ENCODE data around the gene C9orf57. TPM values are rescaled to one million over a fixed set of nuclear protein-coding genes. Genes with fewer than 3 reads are reported as not detected.

Gene C9orf57
- total and polyA plus RNA-seq, 9 of the 15 experiments (the other 6 are each of a cell fraction or from before 2014, with no cell fraction given), result not detected

DNA sequence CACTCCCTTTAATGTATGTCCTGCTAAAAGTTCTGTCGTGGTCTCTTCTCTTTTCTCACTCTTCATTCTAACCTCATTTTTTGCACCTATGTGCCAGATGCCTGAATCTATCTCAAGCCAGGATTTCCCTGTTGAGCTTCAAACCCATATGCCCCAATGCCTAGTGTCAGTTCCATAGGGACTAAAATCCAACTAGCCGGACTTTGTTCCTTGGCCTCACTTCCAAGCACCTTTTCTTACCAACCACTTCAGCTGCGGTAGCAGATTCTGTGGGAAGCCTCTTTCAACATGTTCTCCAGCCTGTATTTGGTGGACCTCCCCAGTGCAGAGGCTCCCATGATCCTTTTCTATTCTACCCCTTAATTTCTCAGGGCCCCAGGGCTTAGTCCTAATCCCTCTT is 17.5 kb downstream of the C9orf57 start (continued):
- TF ChIP-seq, protein P1, sequence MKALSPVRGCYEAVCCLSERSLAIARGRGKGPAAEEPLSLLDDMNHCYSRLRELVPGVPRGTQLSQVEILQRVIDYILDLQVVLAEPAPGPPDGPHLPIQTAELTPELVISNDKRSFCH (CRISPR knock-in tag; IDR thresholded peaks at IDR 0.05), result no peak
- TF ChIP-seq, protein P1 (tag; IDR thresholded peaks at IDR 0.05), result no peak
- TF ChIP-seq, protein P2, sequence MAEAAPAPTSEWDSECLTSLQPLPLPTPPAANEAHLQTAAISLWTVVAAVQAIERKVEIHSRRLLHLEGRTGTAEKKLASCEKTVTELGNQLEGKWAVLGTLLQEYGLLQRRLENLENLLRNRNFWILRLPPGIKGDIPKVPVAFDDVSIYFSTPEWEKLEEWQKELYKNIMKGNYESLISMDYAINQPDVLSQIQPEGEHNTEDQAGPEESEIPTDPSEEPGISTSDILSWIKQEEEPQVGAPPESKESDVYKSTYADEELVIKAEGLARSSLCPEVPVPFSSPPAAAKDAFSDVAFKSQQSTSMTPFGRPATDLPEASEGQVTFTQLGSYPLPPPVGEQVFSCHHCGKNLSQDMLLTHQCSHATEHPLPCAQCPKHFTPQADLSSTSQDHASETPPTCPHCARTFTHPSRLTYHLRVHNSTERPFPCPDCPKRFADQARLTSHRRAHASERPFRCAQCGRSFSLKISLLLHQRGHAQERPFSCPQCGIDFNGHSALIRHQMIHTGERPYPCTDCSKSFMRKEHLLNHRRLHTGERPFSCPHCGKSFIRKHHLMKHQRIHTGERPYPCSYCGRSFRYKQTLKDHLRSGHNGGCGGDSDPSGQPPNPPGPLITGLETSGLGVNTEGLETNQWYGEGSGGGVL (CRISPR knock-in tag; IDR thresholded peaks at IDR 0.05), result no peak
- TF ChIP-seq ZNF778 (CRISPR knock-in tag; IDR thresholded peaks at IDR 0.05), result no peak
- TF ChIP-seq, protein P3, sequence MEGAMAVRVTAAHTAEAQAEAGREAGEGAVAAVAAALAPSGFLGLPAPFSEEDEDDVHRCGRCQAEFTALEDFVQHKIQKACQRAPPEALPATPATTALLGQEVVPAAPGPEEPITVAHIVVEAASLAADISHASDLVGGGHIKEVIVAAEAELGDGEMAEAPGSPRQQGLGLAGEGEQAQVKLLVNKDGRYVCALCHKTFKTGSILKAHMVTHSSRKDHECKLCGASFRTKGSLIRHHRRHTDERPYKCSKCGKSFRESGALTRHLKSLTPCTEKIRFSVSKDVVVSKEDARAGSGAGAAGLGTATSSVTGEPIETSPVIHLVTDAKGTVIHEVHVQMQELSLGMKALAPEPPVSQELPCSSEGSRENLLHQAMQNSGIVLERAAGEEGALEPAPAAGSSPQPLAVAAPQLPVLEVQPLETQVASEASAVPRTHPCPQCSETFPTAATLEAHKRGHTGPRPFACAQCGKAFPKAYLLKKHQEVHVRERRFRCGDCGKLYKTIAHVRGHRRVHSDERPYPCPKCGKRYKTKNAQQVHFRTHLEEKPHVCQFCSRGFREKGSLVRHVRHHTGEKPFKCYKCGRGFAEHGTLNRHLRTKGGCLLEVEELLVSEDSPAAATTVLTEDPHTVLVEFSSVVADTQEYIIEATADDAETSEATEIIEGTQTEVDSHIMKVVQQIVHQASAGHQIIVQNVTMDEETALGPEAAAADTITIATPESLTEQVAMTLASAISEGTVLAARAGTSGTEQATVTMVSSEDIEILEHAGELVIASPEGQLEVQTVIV (CRISPR knock-in tag; IDR thresholded peaks at IDR 0.05; ENCODE audit: borderline replicate concordance), result no peak
- TF ChIP-seq, protein P4, sequence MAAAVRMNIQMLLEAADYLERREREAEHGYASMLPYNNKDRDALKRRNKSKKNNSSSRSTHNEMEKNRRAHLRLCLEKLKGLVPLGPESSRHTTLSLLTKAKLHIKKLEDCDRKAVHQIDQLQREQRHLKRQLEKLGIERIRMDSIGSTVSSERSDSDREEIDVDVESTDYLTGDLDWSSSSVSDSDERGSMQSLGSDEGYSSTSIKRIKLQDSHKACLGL (CRISPR knock-in tag; IDR thresholded peaks at IDR 0.05; ENCODE audit: borderline replicate concordance, poor library complexity, severe bottlenecking), result no peak
- TF ChIP-seq NR3C1 (CRISPR knock-in tag; IDR thresholded peaks at IDR 0.05), result no peak

All from K562 (cell line).